SK-N-SH treated with all-trans-retinoic acid at 6 μM for 48 hours (cell line): Measurements from ENCODE around the gene RBM38.

Experiments used
- ATAC-seq: fragments of 200-7000 bp; cut with Tn5 transposase; 3 replicates; pipeline ENCODE4 v1.9.1; 2020; ENCODE audit warnings: mild to moderate bottlenecking, moderate library complexity
- ARNTL ChIP-seq: fragments of 450-650 bp; formaldehyde crosslinking; IDR thresholded peaks from 2 replicates; pipeline ENCODE4 v1.5.0; 2020; ENCODE audit warnings: low read depth, mild to moderate bottlenecking, moderate library complexity, borderline replicate concordance
- CREB5 ChIP-seq: fragments of 250-450 bp; sonication (Bioruptor Pico); IDR thresholded peaks from 2 replicates; pipeline ENCODE4 v1.5.1; 2020; ENCODE audit warnings: low read depth, mild to moderate bottlenecking, moderate library complexity
- GLIS3 ChIP-seq: fragments of 250-450 bp; sonication (Bioruptor Pico); IDR thresholded peaks from 2 replicates; pipeline ENCODE4 v1.5.0; 2020; ENCODE audit warnings: mild to moderate bottlenecking, moderate library complexity
- ISL1 ChIP-seq: fragments of 250-450 bp; sonication (Bioruptor Pico); IDR thresholded peaks from 2 replicates; pipeline ENCODE4 v2.1.2; 2022; ENCODE audit warnings: mild to moderate bottlenecking, moderate library complexity
- PATZ1 ChIP-seq: fragments of 250-450 bp; sonication (Bioruptor Pico); IDR thresholded peaks from 2 replicates; pipeline ENCODE4 v1.8.0; 2020; ENCODE audit warnings: mild to moderate bottlenecking, moderate library complexity, borderline replicate concordance
- POU6F1 ChIP-seq: fragments of 250-450 bp; sonication (Bioruptor Pico); IDR thresholded peaks from 2 replicates; pipeline ENCODE4 v1.8.0; 2021; ENCODE audit warnings: low read depth, mild to moderate bottlenecking, moderate library complexity, borderline replicate concordance
- PPARA ChIP-seq: fragments of 250-450 bp; sonication (Bioruptor Pico); IDR thresholded peaks from 2 replicates; pipeline ENCODE4 v1.5.0; 2020; ENCODE audit warnings: mild to moderate bottlenecking, borderline replicate concordance
- RARB ChIP-seq: fragments of 250-450 bp; sonication (Bioruptor Pico); IDR thresholded peaks from 2 replicates; pipeline ENCODE4 v1.8.0; 2021; ENCODE audit warnings: mild to moderate bottlenecking, moderate library complexity
- SNAI2 ChIP-seq: fragments of 250-450 bp; sonication (Bioruptor Pico); IDR thresholded peaks from 2 replicates; pipeline ENCODE4 v1.5.0; 2020; ENCODE audit warnings: mild to moderate bottlenecking, moderate library complexity
- TCF4 ChIP-seq: fragments of 250-450 bp; sonication (Bioruptor Pico); IDR thresholded peaks from 2 replicates; pipeline ENCODE4 v1.8.0; 2021; ENCODE audit warnings: mild to moderate bottlenecking, moderate library complexity, borderline replicate concordance
- TOX ChIP-seq: fragments of 250-450 bp; sonication (Bioruptor Pico); IDR thresholded peaks from 2 replicates; pipeline ENCODE4 v1.8.0; 2021; ENCODE audit warnings: mild to moderate bottlenecking, moderate library complexity, borderline replicate concordance
- ZC3H10 ChIP-seq: fragments of 250-450 bp; sonication (Bioruptor Pico); IDR thresholded peaks from 2 replicates; pipeline ENCODE4 v1.5.1; 2021; ENCODE audit warnings: mild to moderate bottlenecking, moderate library complexity
- ZFP3 ChIP-seq: fragments of 250-450 bp; sonication (Bioruptor Pico); IDR thresholded peaks from 2 replicates; pipeline ENCODE4 v1.5.0; 2020; ENCODE audit warnings: mild to moderate bottlenecking, moderate library complexity
- ZFP30 ChIP-seq: fragments of 450-650 bp; formaldehyde crosslinking; IDR thresholded peaks from 2 replicates; pipeline ENCODE4 v1.5.0; 2022; ENCODE audit warnings: mild to moderate bottlenecking, moderate library complexity
- ZNF70 ChIP-seq: fragments of 450-650 bp; formaldehyde crosslinking; IDR thresholded peaks from 2 replicates; pipeline ENCODE4 v1.5.0; 2020; ENCODE audit warnings: mild to moderate bottlenecking, moderate library complexity
- ZNF8 ChIP-seq: fragments of 450-650 bp; formaldehyde crosslinking; IDR thresholded peaks from 2 replicates; pipeline ENCODE4 v1.5.0; 2020; ENCODE audit warnings: mild to moderate bottlenecking, moderate library complexity
- TF ChIP-seq, protein P1 (sequence below): fragments of 250-450 bp; sonication (Bioruptor Pico); IDR thresholded peaks from 2 replicates; pipeline ENCODE4 v1.5.1; 2021; ENCODE audit warnings: mild to moderate bottlenecking, moderate library complexity
- TF ChIP-seq, protein P2 (sequence below): fragments of 250-450 bp; sonication (Bioruptor Pico); IDR thresholded peaks from 2 replicates; pipeline ENCODE4 v1.5.0; 2020; ENCODE audit warnings: mild to moderate bottlenecking, moderate library complexity

The RBM38 gene

GRCh38 chr20:57402206-57403125, 11.3 kb downstream of the RBM38 start:
- ATAC-seq = no peak
- TF ChIP-seq CREB5 (CRISPR knock-in tag) (no peak), ZFP30 (CRISPR knock-in tag) (no peak), RARB (no peak), SNAI2 (CRISPR knock-in tag) (no peak), TOX (no peak), PPARA (no peak), PATZ1 (CRISPR knock-in tag) (no peak), TCF4 (no peak), ZFP3 (CRISPR knock-in tag) (no peak)
- TF ChIP-seq, all 23 proteins: peak for 0

DNA sequence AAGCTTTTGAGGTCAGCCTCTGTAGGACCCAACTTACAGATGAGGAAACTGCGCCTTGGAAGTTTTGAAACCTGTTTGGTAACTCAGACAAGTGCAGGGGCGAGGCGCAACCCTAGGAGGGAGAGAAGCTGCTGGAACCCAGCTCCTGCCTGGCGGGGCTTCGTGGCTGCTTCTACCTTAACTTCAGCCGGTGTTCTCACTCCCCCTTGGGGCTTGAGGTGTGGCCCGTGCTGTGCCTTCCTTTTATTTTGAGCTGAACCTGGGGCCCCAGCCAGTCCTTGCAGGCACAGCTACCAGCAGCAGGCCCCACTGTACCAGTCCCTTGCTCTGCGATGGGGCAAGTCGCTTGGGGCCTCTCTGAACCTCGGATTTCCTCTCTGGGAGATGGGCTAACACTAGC, 12.0 kb downstream of the RBM38 start:
- TF ChIP-seq, protein P1, sequence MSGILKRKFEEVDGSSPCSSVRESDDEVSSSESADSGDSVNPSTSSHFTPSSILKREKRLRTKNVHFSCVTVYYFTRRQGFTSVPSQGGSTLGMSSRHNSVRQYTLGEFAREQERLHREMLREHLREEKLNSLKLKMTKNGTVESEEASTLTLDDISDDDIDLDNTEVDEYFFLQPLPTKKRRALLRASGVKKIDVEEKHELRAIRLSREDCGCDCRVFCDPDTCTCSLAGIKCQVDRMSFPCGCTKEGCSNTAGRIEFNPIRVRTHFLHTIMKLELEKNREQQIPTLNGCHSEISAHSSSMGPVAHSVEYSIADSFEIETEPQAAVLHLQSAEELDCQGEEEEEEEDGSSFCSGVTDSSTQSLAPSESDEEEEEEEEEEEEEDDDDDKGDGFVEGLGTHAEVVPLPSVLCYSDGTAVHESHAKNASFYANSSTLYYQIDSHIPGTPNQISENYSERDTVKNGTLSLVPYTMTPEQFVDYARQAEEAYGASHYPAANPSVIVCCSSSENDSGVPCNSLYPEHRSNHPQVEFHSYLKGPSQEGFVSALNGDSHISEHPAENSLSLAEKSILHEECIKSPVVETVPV (CRISPR knock-in tag) = no peak
- TF ChIP-seq ZFP30 (CRISPR knock-in tag) (no peak), ZFP3 (CRISPR knock-in tag) (no peak), GLIS3 (CRISPR knock-in tag) (no peak), ZNF8 (no peak), ISL1 (no peak), POU6F1 (no peak), ZNF70 (CRISPR knock-in tag) (no peak), PATZ1 (CRISPR knock-in tag) (no peak), PPARA (no peak), ZC3H10 (CRISPR knock-in tag) (no peak), RARB (no peak), ARNTL (CRISPR knock-in tag) (no peak)
- TF ChIP-seq, protein P2, sequence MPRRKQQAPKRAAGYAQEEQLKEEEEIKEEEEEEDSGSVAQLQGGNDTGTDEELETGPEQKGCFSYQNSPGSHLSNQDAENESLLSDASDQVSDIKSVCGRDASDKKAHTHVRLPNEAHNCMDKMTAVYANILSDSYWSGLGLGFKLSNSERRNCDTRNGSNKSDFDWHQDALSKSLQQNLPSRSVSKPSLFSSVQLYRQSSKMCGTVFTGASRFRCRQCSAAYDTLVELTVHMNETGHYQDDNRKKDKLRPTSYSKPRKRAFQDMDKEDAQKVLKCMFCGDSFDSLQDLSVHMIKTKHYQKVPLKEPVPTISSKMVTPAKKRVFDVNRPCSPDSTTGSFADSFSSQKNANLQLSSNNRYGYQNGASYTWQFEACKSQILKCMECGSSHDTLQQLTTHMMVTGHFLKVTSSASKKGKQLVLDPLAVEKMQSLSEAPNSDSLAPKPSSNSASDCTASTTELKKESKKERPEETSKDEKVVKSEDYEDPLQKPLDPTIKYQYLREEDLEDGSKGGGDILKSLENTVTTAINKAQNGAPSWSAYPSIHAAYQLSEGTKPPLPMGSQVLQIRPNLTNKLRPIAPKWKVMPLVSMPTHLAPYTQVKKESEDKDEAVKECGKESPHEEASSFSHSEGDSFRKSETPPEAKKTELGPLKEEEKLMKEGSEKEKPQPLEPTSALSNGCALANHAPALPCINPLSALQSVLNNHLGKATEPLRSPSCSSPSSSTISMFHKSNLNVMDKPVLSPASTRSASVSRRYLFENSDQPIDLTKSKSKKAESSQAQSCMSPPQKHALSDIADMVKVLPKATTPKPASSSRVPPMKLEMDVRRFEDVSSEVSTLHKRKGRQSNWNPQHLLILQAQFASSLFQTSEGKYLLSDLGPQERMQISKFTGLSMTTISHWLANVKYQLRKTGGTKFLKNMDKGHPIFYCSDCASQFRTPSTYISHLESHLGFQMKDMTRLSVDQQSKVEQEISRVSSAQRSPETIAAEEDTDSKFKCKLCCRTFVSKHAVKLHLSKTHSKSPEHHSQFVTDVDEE (CRISPR knock-in tag) = no peak
- no peak for ATAC-seq

- no peak for ATAC-seq
- no peak for TF ChIP-seq RARB
Measured at GRCh38 chr20:57404006-57404405, 12.8 kb downstream of the RBM38 start.
